GM12878 (cell line): ENCODE results near the gene SESN1.

Experiments used
- CREB1 ChIP-seq: IDR thresholded peaks from 2 replicates; pipeline ENCODE4 v1.6.1; 2012; ENCODE audit warnings: low read depth, mild to moderate bottlenecking, inconsistent platforms
- CTCF ChIP-seq, 3 experiments: IDR thresholded peaks in 2 of 3; conservative IDR thresholded peaks in 1 of 3; 2 replicates each; pipeline ENCODE4 v1.5.1; 2011; ENCODE audit warnings: low read depth in 3 of 3, low read length in 3 of 3, mild to moderate bottlenecking in 3 of 3, control low read depth in 2 of 3, moderate library complexity in 2 of 3, inconsistent platforms in 1 of 3, mixed read lengths in 1 of 3; ENCODE audit not compliant: control insufficient read depth in 2 of 3, insufficient read depth in 1 of 3; ENCODE audit errors: extremely low read depth in 1 of 3
- NFYB ChIP-seq: IDR thresholded peaks from 2 replicates; pipeline ENCODE4 v1.6.1; 2011; ENCODE audit warnings: low read depth, mild to moderate bottlenecking, low read length, improper control_type of control experiment, moderate library complexity; ENCODE audit not compliant: insufficient read depth
- POLR2A ChIP-seq: IDR thresholded peaks from 2 replicates; pipeline ENCODE4 v1.6.1; 2011; ENCODE audit warnings: low read depth, mild to moderate bottlenecking, low read length
- REST ChIP-seq: IDR thresholded peaks from 2 replicates; pipeline ENCODE4 v1.6.1; 2012; ENCODE audit warnings: mild to moderate bottlenecking, low read depth, low read length

GRCh38 chr6:109096208-109096607 lies 1.6 kb upstream of the SESN1 start:
- TF ChIP-seq NFYB (no peak), CTCF (IDR thresholded peaks at IDR 0.05 in 2 of 3, conservative IDR thresholded peaks at IDR 0.05 in 1 of 3; ENCODE audit: control insufficient read depth in 2 of 3, extremely low read depth in 1 of 3, insufficient read depth in 1 of 3, low read depth in 3 of 3, low read length in 3 of 3) (no peak), CREB1 (no peak), REST (no peak), POLR2A (no peak)
